Measurements from ENCODE around the gene EXOC4.
"Not testable (repeated sequence)": the region's sequence is repeated elsewhere in the genome, so short reads cannot be mapped to it uniquely, and the experiment has no call there.

GRCh38 chr7:133213772-133214171, 39.1 kb upstream of the EXOC4 start:
- TF ChIP-seq POLR2A (IDR thresholded peaks at IDR 0.05; ENCODE audit: low read length); GATA1 (IDR thresholded peaks at IDR 0.05; ENCODE audit: low read depth, low read length): not testable (repeated sequence)

All from erythroblast (primary cell).